ENCODE data around the gene KRTAP9-3. TPM values are rescaled to one million over a fixed set of nuclear protein-coding genes. Genes with fewer than 3 reads are reported as not detected.
"Not testable (repeated sequence)": the region's sequence is repeated elsewhere in the genome, so short reads cannot be mapped to it uniquely, and the experiment has no call there.

The KRTAP9-3 gene
- total RNA-seq, 1 experiment from 2014 or later: not detected

- POLR2A ChIA-PET: no interaction called here
- Histone ChIP-seq H4K20me1 (ENCODE audit: insufficient read depth) (no peaks in the 10 kb centered on the region), H3K27me3 (ENCODE audit: insufficient read depth, low read length) (no peaks in the 10 kb centered on the region), H3K9me2 (ENCODE audit: insufficient read depth) (no peaks in the 10 kb centered on the region), H3K9ac (ENCODE audit: low read length) (no peak overlapping the region), H3K79me2 (ENCODE audit: insufficient read depth, low read length) (no peaks in the 10 kb centered on the region), H3K9me3 (ENCODE audit: control insufficient read depth in 1 of 2, insufficient read depth in 1 of 2, low read depth in 1 of 2, low read length in 2 of 2) (no peaks in the 10 kb centered on the region), H2AFZ (ENCODE audit: low read depth, low read length, poor library complexity, severe bottlenecking) (no peak overlapping the region), H3K36me3 (ENCODE audit: control insufficient read depth in 1 of 2, insufficient read depth in 2 of 2, low read length in 2 of 2) (no peaks in the 10 kb centered on the region), H3K4me3 (replicated peaks in 1 of 2; ENCODE audit: low read depth in 1 of 2, low read length in 2 of 2) (no peak overlapping the region), H3K27ac (ENCODE audit: low read depth, low read length) (no peak overlapping the region), H3K4me2 (ENCODE audit: low read length) (no peak overlapping the region), H3K4me1 (ENCODE audit: control insufficient read depth in 1 of 2, insufficient read depth in 2 of 2, low read length in 2 of 2) (no peaks in the 10 kb centered on the region)
- CTCF ChIA-PET: no interaction called here
- DNase-seq (ENCODE audit: low read depth, low spot score) (no peak), ATAC-seq (no peak)
- BruUV-seq (replicated peaks): no TSS peak
- RAD21 ChIA-PET (ENCODE audit: low non-redundant PET in 1 of 2, low total read pairs in 2 of 2, uncharacterized antibody in 2 of 2, unreplicated experiment in 2 of 2): no interaction called here
- TF ChIP-seq SP1 (IDR thresholded peaks at IDR 0.05; ENCODE audit: low read depth) (no peak), SRF (IDR thresholded peaks at IDR 0.05; ENCODE audit: low read depth) (no peak), ZNF274 (IDR thresholded peaks at IDR 0.05; ENCODE audit: low read depth, low read length) (no peak), ZBTB33 (IDR thresholded peaks at IDR 0.05; ENCODE audit: extremely low read depth, insufficient replicate concordance, low read length) (no peak), FOSL1 (IDR thresholded peaks at IDR 0.05; ENCODE audit: low read depth) (no peak), REST (IDR thresholded peaks at IDR 0.05; ENCODE audit: low read depth) (no peak), CEBPB (IDR thresholded peaks at IDR 0.05; ENCODE audit: low read depth) (no peak), CBX3 (IDR thresholded peaks at IDR 0.05; ENCODE audit: low read depth) (no peak), POLR2A (IDR thresholded peaks at IDR 0.05; ENCODE audit: borderline replicate concordance, extremely low read depth, insufficient read depth, insufficient read length) (no peak), RAD21 (IDR thresholded peaks at IDR 0.05; ENCODE audit: low read depth) (no peak), SIN3A (IDR thresholded peaks at IDR 0.05; ENCODE audit: low read depth) (no peak), ZFX (IDR thresholded peaks at IDR 0.05) (no peak), EZH2phosphoT487 (IDR thresholded peaks at IDR 0.05; ENCODE audit: borderline replicate concordance) (no peak), ATF3 (IDR thresholded peaks at IDR 0.05) (no peak), MAX (IDR thresholded peaks at IDR 0.05) (no peak), YY1 (IDR thresholded peaks at IDR 0.05; ENCODE audit: extremely low read depth, insufficient replicate concordance, low read depth, low read length) (no peak)
- intact Hi-C loops (cut with micrococcal nuclease): no loop called here
Measured at GRCh38 chr17:41226051-41226450, 6.2 kb upstream of the KRTAP9-3 start.

- H3K9me3 ChIP-seq (ENCODE audit: control insufficient read depth in 1 of 2, insufficient read depth in 1 of 2, low read depth in 1 of 2, low read length in 2 of 2); H3K4me1 ChIP-seq (ENCODE audit: control insufficient read depth in 1 of 2, insufficient read depth in 2 of 2, low read length in 2 of 2); H2AFZ ChIP-seq (ENCODE audit: low read depth, low read length, poor library complexity, severe bottlenecking); H3K36me3 ChIP-seq (ENCODE audit: control insufficient read depth in 1 of 2, insufficient read depth in 2 of 2, low read length in 2 of 2); H3K27ac ChIP-seq (ENCODE audit: low read depth, low read length); H3K4me3 ChIP-seq (replicated peaks in 1 of 2; ENCODE audit: low read depth in 1 of 2, low read length in 2 of 2); intact Hi-C loops (cut with micrococcal nuclease); POLR2A ChIA-PET; BruUV-seq (replicated peaks); CTCF ChIA-PET; H3K79me2 ChIP-seq (ENCODE audit: insufficient read depth, low read length); H3K27me3 ChIP-seq (ENCODE audit: insufficient read depth, low read length); RAD21 ChIA-PET (ENCODE audit: low non-redundant PET in 1 of 2, low total read pairs in 2 of 2, uncharacterized antibody in 2 of 2, unreplicated experiment in 2 of 2); H4K20me1 ChIP-seq (ENCODE audit: insufficient read depth); H3K9ac ChIP-seq (ENCODE audit: low read length); H3K4me2 ChIP-seq (ENCODE audit: low read length); ATAC-seq; H3K9me2 ChIP-seq (ENCODE audit: insufficient read depth); DNase-seq (ENCODE audit: low read depth, low spot score): not testable (repeated sequence)
Measured at GRCh38 chr17:41226598-41227095, 5.6 kb upstream of the KRTAP9-3 start, which contains the start of gene KRTAP9-2. TSS of gene KRTAP9-2 (plus strand) at chr17:41226648. CDS start at chr17:41226655, 7 bp downstream.
